ENCODE measurements around the gene SLC35A3.

GRCh38 chr1:100075773-100076172 lies 106.0 kb downstream of the SLC35A3 start:
- no peak for TF ChIP-seq CTCF (IDR thresholded peaks at IDR 0.05)
- no peak for TF ChIP-seq POLR2A (IDR thresholded peaks at IDR 0.05)

Data from adrenal gland (tissue), 5 donors.